SK-N-SH treated with all-trans-retinoic acid at 6 μM for 48 hours (cell line): ENCODE data around the gene STAG1.
"Not testable (repeated sequence)": the region's sequence is repeated elsewhere in the genome, so short reads cannot be mapped to it uniquely, and the experiment has no call there.

Experiments
- ATAC-seq: fragments of 200-7000 bp; cut with Tn5 transposase; 3 replicates; pipeline ENCODE4 v1.9.1; 2020; ENCODE audit warnings: mild to moderate bottlenecking, moderate library complexity
- ARNTL ChIP-seq: fragments of 450-650 bp; formaldehyde crosslinking; IDR thresholded peaks from 2 replicates; pipeline ENCODE4 v1.5.0; 2020; ENCODE audit warnings: low read depth, mild to moderate bottlenecking, moderate library complexity, borderline replicate concordance
- BACH2 ChIP-seq: fragments of 250-450 bp; sonication (Bioruptor Pico); IDR thresholded peaks from 2 replicates; pipeline ENCODE4 v1.9.0; 2021; ENCODE audit warnings: mild to moderate bottlenecking, borderline replicate concordance
- CSDC2 ChIP-seq: fragments of 250-450 bp; sonication (Bioruptor Pico); IDR thresholded peaks from 2 replicates; pipeline ENCODE4 v1.5.0; 2020; ENCODE audit warnings: mild to moderate bottlenecking, moderate library complexity
- ESRRG ChIP-seq: fragments of 250-450 bp; sonication (Bioruptor Pico); IDR thresholded peaks from 2 replicates; pipeline ENCODE4 v1.6.1; 2021; ENCODE audit warnings: mild to moderate bottlenecking
- ISL1 ChIP-seq: fragments of 250-450 bp; sonication (Bioruptor Pico); IDR thresholded peaks from 2 replicates; pipeline ENCODE4 v2.1.2; 2022; ENCODE audit warnings: mild to moderate bottlenecking, moderate library complexity
- PPARA ChIP-seq: fragments of 250-450 bp; sonication (Bioruptor Pico); IDR thresholded peaks from 2 replicates; pipeline ENCODE4 v1.5.0; 2020; ENCODE audit warnings: mild to moderate bottlenecking, borderline replicate concordance
- RARB ChIP-seq: fragments of 250-450 bp; sonication (Bioruptor Pico); IDR thresholded peaks from 2 replicates; pipeline ENCODE4 v1.8.0; 2021; ENCODE audit warnings: mild to moderate bottlenecking, moderate library complexity
- SNAI2 ChIP-seq: fragments of 250-450 bp; sonication (Bioruptor Pico); IDR thresholded peaks from 2 replicates; pipeline ENCODE4 v1.5.0; 2020; ENCODE audit warnings: mild to moderate bottlenecking, moderate library complexity
- TCF4 ChIP-seq: fragments of 250-450 bp; sonication (Bioruptor Pico); IDR thresholded peaks from 2 replicates; pipeline ENCODE4 v1.8.0; 2021; ENCODE audit warnings: mild to moderate bottlenecking, moderate library complexity, borderline replicate concordance
- TOX ChIP-seq: fragments of 250-450 bp; sonication (Bioruptor Pico); IDR thresholded peaks from 2 replicates; pipeline ENCODE4 v1.8.0; 2021; ENCODE audit warnings: mild to moderate bottlenecking, moderate library complexity, borderline replicate concordance
- ZC3H10 ChIP-seq: fragments of 250-450 bp; sonication (Bioruptor Pico); IDR thresholded peaks from 2 replicates; pipeline ENCODE4 v1.5.1; 2021; ENCODE audit warnings: mild to moderate bottlenecking, moderate library complexity
- ZFP3 ChIP-seq: fragments of 250-450 bp; sonication (Bioruptor Pico); IDR thresholded peaks from 2 replicates; pipeline ENCODE4 v1.5.0; 2020; ENCODE audit warnings: mild to moderate bottlenecking, moderate library complexity
- ZFP30 ChIP-seq: fragments of 450-650 bp; formaldehyde crosslinking; IDR thresholded peaks from 2 replicates; pipeline ENCODE4 v1.5.0; 2022; ENCODE audit warnings: mild to moderate bottlenecking, moderate library complexity
- ZNF565 ChIP-seq: fragments of 450-650 bp; formaldehyde crosslinking; conservative IDR thresholded peaks from 2 replicates; pipeline ENCODE4 v1.5.0; 2020; ENCODE audit warnings: low read depth, mild to moderate bottlenecking, moderate library complexity
- ZNF70 ChIP-seq: fragments of 450-650 bp; formaldehyde crosslinking; IDR thresholded peaks from 2 replicates; pipeline ENCODE4 v1.5.0; 2020; ENCODE audit warnings: mild to moderate bottlenecking, moderate library complexity
- ZNF8 ChIP-seq: fragments of 450-650 bp; formaldehyde crosslinking; IDR thresholded peaks from 2 replicates; pipeline ENCODE4 v1.5.0; 2020; ENCODE audit warnings: mild to moderate bottlenecking, moderate library complexity
- TF ChIP-seq, protein P1 (sequence below): fragments of 250-450 bp; sonication (Bioruptor Pico); IDR thresholded peaks from 2 replicates; pipeline ENCODE4 v1.5.1; 2020; ENCODE audit warnings: low read depth, mild to moderate bottlenecking, moderate library complexity
- TF ChIP-seq, protein P2 (sequence below): fragments of 250-450 bp; sonication (Bioruptor Pico); IDR thresholded peaks from 2 replicates; pipeline ENCODE4 v1.5.0; 2020; ENCODE audit warnings: mild to moderate bottlenecking, moderate library complexity
- TF ChIP-seq, protein P3 (sequence below): fragments of 250-450 bp; sonication (Bioruptor Pico); IDR thresholded peaks from 2 replicates; pipeline ENCODE4 v1.8.0; 2020; ENCODE audit warnings: mild to moderate bottlenecking, moderate library complexity, borderline replicate concordance
- TF ChIP-seq, protein P4 (sequence below): fragments of 250-450 bp; sonication (Bioruptor Pico); IDR thresholded peaks from 2 replicates; pipeline ENCODE4 v1.8.0; 2021; ENCODE audit warnings: low read depth, mild to moderate bottlenecking, moderate library complexity, borderline replicate concordance

The STAG1 gene

DNA sequence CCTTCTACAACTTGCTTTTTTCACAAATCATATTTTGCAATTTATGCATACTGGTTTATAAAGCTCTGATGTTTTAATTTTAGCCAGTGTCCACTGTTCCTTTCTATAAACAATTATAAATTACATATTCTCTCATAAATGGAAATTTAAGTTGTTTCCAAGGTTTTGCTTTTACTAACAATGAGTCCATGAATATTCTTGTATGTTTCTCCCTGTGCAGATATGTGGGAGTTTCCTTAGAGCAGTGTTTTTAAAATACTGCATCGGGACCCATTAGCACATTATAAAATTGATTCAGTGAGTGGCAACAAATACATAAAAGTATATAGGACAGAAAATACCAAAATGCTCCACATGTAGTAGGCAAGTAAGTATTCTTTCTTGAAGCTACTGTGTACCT, 266.4 kb downstream of the STAG1 start (continued):
- TF ChIP-seq, protein P1, sequence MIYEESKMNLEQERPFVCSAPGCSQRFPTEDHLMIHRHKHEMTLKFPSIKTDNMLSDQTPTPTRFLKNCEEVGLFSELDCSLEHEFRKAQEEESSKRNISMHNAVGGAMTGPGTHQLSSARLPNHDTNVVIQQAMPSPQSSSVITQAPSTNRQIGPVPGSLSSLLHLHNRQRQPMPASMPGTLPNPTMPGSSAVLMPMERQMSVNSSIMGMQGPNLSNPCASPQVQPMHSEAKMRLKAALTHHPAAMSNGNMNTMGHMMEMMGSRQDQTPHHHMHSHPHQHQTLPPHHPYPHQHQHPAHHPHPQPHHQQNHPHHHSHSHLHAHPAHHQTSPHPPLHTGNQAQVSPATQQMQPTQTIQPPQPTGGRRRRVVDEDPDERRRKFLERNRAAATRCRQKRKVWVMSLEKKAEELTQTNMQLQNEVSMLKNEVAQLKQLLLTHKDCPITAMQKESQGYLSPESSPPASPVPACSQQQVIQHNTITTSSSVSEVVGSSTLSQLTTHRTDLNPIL (CRISPR knock-in tag): no peak
- no peak for TF ChIP-seq ISL1 (CRISPR knock-in tag)

DNA sequence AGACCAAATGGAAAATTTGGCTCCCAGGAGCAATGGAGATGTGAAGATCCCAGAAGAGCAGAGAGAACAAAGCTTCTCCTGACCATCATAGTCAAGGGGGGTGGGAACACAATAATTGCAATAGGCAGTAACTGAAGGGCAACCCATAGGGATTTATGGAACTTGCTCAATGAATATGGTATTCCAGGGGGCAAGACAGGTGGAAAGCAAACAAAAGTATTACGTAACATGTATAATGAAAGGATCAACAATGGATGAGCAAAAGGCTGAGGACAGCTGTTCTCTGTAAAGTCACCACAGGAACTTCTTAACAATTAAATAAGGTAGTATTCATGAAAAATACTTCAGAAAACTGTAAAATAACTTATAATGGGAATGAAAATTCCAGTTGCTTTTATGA, 275.9 kb downstream of the STAG1 start:
- TF ChIP-seq CSDC2 (no peak), ARNTL (no peak), ZNF70 (CRISPR knock-in tag) (no peak), ZNF565 (CRISPR knock-in tag) (no peak), RARB (CRISPR knock-in tag) (no peak), ZC3H10 (no peak), PPARA (CRISPR knock-in tag) (no peak), ESRRG (CRISPR knock-in tag) (no peak), TCF4 (CRISPR knock-in tag) (no peak), TOX (CRISPR knock-in tag) (no peak), ZNF8 (CRISPR knock-in tag) (no peak), ZFP3 (CRISPR knock-in tag) (no peak), BACH2 (CRISPR knock-in tag) (no peak), ZFP30 (CRISPR knock-in tag) (no peak), SNAI2 (CRISPR knock-in tag) (no peak)
- TF ChIP-seq, protein P1 (CRISPR knock-in tag): no peak
- TF ChIP-seq, protein P2, sequence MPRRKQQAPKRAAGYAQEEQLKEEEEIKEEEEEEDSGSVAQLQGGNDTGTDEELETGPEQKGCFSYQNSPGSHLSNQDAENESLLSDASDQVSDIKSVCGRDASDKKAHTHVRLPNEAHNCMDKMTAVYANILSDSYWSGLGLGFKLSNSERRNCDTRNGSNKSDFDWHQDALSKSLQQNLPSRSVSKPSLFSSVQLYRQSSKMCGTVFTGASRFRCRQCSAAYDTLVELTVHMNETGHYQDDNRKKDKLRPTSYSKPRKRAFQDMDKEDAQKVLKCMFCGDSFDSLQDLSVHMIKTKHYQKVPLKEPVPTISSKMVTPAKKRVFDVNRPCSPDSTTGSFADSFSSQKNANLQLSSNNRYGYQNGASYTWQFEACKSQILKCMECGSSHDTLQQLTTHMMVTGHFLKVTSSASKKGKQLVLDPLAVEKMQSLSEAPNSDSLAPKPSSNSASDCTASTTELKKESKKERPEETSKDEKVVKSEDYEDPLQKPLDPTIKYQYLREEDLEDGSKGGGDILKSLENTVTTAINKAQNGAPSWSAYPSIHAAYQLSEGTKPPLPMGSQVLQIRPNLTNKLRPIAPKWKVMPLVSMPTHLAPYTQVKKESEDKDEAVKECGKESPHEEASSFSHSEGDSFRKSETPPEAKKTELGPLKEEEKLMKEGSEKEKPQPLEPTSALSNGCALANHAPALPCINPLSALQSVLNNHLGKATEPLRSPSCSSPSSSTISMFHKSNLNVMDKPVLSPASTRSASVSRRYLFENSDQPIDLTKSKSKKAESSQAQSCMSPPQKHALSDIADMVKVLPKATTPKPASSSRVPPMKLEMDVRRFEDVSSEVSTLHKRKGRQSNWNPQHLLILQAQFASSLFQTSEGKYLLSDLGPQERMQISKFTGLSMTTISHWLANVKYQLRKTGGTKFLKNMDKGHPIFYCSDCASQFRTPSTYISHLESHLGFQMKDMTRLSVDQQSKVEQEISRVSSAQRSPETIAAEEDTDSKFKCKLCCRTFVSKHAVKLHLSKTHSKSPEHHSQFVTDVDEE (CRISPR knock-in tag): no peak
- TF ChIP-seq, protein P3, sequence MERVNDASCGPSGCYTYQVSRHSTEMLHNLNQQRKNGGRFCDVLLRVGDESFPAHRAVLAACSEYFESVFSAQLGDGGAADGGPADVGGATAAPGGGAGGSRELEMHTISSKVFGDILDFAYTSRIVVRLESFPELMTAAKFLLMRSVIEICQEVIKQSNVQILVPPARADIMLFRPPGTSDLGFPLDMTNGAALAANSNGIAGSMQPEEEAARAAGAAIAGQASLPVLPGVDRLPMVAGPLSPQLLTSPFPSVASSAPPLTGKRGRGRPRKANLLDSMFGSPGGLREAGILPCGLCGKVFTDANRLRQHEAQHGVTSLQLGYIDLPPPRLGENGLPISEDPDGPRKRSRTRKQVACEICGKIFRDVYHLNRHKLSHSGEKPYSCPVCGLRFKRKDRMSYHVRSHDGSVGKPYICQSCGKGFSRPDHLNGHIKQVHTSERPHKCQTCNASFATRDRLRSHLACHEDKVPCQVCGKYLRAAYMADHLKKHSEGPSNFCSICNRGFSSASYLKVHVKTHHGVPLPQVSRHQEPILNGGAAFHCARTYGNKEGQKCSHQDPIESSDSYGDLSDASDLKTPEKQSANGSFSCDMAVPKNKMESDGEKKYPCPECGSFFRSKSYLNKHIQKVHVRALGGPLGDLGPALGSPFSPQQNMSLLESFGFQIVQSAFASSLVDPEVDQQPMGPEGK (CRISPR knock-in tag): no peak
- ATAC-seq: no peak

DNA sequence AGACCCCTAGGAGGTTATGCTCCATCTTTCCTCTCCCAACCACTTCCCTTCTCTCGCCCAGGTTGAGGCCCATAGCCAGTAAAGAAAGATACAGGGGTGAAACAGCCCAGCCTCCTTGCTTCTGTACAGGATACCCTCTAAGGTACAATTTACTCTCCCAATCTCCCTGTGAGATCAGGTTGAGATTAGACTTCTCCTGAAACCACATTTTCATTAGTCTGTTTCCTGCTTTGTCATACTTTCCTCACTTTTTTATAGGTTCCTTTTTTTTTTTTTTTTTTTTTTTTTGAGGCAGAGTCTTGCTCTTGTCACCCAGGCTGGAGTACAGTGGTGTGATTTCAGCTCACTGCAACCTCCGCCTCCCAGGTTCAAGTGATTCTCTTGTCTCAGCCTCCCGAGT, 277.3 kb downstream of the STAG1 start:
- not testable (repeated sequence) for ATAC-seq

DNA sequence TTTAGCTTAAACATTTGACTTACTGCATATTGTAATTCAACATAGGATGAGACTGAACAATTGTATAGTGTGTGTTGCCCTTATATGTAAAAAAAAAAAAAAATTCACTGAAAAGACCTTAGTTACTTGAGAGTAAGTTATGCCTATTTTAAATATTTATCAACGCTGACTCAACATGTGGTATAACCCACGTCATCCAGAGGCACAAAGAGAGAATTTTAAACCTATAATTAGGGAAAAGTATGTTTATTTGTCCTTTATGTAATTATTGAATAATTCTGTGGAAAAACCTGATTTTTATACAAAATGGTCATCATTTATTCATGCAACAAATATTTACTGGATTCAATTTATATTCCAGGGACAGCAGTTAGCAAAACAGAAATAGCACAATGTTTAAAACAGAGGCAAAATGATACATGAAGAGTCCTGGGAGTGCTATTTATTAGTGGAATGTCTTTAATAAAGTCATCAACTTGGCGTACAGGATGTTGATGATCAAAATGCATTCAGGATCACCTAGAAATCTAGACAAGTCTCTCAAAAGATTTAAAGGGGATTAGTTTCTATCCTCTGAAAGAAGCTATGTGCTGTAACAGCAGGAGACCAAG, 278.4 kb downstream of the STAG1 start:
- no peak for ATAC-seq
- TF ChIP-seq, protein P2 (CRISPR knock-in tag): no peak
- TF ChIP-seq BACH2 (CRISPR knock-in tag) (no peak), ZC3H10 (no peak), ZFP30 (CRISPR knock-in tag) (no peak), TCF4 (CRISPR knock-in tag) (no peak), ZFP3 (CRISPR knock-in tag) (no peak), CSDC2 (no peak)
- TF ChIP-seq, protein P3 (CRISPR knock-in tag): no peak
- TF ChIP-seq, protein P4, sequence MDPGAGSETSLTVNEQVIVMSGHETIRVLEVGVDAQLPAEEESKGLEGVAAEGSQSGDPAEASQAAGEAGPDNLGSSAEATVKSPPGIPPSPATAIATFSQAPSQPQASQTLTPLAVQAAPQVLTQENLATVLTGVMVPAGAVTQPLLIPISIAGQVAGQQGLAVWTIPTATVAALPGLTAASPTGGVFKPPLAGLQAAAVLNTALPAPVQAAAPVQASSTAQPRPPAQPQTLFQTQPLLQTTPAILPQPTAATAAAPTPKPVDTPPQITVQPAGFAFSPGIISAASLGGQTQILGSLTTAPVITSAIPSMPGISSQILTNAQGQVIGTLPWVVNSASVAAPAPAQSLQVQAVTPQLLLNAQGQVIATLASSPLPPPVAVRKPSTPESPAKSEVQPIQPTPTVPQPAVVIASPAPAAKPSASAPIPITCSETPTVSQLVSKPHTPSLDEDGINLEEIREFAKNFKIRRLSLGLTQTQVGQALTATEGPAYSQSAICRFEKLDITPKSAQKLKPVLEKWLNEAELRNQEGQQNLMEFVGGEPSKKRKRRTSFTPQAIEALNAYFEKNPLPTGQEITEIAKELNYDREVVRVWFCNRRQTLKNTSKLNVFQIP: no peak
